BE2C (cell line): Measurements from ENCODE around the gene POLR3GL.

ENCODE experiments used
- DNase-seq: peaks from one replicate; pipeline ENCODE4 v3.0.0-alpha.2; 2020
- H3K27me3 ChIP-seq: fragments of 250-450 bp; sonication (Bioruptor Pico); 2 replicates; pipeline ENCODE4 v1.5.1; 2020; ENCODE audit warnings: mild to moderate bottlenecking
- H3K36me3 ChIP-seq: fragments of 250-450 bp; sonication (Bioruptor Pico); 2 replicates; pipeline ENCODE4 v1.5.1; 2020; ENCODE audit warnings: mild to moderate bottlenecking
- H3K4me1 ChIP-seq: fragments of 250-450 bp; sonication (Bioruptor Pico); 2 replicates; pipeline ENCODE4 v1.5.1; 2020
- H3K4me3 ChIP-seq: 2 replicates; pipeline ENCODE4 v1.5.1; 2011; ENCODE audit warnings: low read depth, low read length
- H3K9me3 ChIP-seq: fragments of 250-450 bp; sonication (Bioruptor Pico); 2 replicates; pipeline ENCODE4 v1.5.1; 2020
- CTCF ChIP-seq: IDR thresholded peaks from 2 replicates; pipeline ENCODE4 v1.5.1; 2012; ENCODE audit warnings: mild to moderate bottlenecking, low read depth, low read length

The POLR3GL gene

GRCh38 chr1:145999321-146000024, 35.0 kb downstream of the POLR3GL start:
- peaks cover 6% of the 10 kb centered on the region for H3K4me1 ChIP-seq
- no peaks in the 10 kb centered on the region for H3K27me3 ChIP-seq
- DNase-seq = no peak
- H3K9me3 ChIP-seq = no peaks in the 10 kb centered on the region
- TF ChIP-seq CTCF = no peak
- no peak overlapping the region for H3K4me3 ChIP-seq
- H3K36me3 ChIP-seq = peaks cover 11% of the 10 kb centered on the region

GRCh38 chr1:146001709-146002108, 37.2 kb downstream of the POLR3GL start:
- no peaks in the 10 kb centered on the region for H3K27me3 ChIP-seq
- no peaks in the 10 kb centered on the region for H3K9me3 ChIP-seq
- H3K4me3 ChIP-seq = no peak overlapping the region
- H3K4me1 ChIP-seq = peaks cover 6% of the 10 kb centered on the region
- H3K36me3 ChIP-seq = no peaks in the 10 kb centered on the region
- no peak for DNase-seq
- TF ChIP-seq CTCF = no peak

- H3K36me3 ChIP-seq = no peaks in the 10 kb centered on the region
- H3K4me3 ChIP-seq = no peak overlapping the region
- no peaks in the 10 kb centered on the region for H3K27me3 ChIP-seq
- no peak for TF ChIP-seq CTCF
- H3K4me1 ChIP-seq = peaks cover 4% of the 10 kb centered on the region
- DNase-seq = no peak
- no peaks in the 10 kb centered on the region for H3K9me3 ChIP-seq
These were observed 43.1 kb downstream of the POLR3GL start for GRCh38 chr1:146007489-146008133.

- Histone ChIP-seq H3K36me3 (no peaks in the 10 kb centered on the region), H3K9me3 (no peaks in the 10 kb centered on the region), H3K27me3 (peaks cover 7% of the 10 kb centered on the region; the same call in 1 of the 2 replicates), H3K4me3 (no peak overlapping the region), H3K4me1 (peaks cover 4% of the 10 kb centered on the region)
- no peak for TF ChIP-seq CTCF
- no peak for DNase-seq
These were observed 45.7 kb downstream of the POLR3GL start for GRCh38 chr1:146010126-146010738.

- DNase-seq = peak; percentile 53
- H3K4me1 ChIP-seq = no peaks in the 10 kb centered on the region
- H3K9me3 ChIP-seq = no peaks in the 10 kb centered on the region
- H3K36me3 ChIP-seq = no peaks in the 10 kb centered on the region
- no peak overlapping the region for H3K4me3 ChIP-seq
- TF ChIP-seq CTCF = peak; percentile 91
- peaks cover 22% of the 10 kb centered on the region for H3K27me3 ChIP-seq
These were observed 48.4 kb downstream of the POLR3GL start for GRCh38 chr1:146012703-146013558.
